ENCODE measurements around the gene NIPAL4.

The NIPAL4 gene

DNA sequence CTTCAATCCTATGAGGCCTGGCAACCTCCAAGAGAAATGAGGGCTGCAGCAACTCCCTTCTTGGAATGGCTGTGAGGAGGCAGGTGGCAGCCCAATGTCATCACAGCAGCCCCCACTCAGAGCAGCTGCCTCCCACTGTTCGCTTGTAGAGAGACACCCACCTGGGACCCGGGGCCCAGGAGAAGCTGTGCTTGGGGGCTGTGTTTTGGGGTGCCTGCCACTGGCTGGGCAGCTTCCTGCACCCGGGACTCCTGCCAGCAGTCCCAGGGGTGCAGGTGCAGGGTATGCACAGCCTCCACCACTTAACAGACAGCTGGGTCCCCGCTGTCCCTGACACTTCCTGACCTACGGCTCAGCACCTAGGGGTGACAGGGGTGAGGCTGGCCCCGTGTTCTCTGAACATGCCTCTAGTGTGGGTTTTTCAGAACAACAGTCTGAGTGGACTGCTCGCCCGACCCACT lies 26.2 kb downstream of the NIPAL4 start:
- FAIRE-seq = no peak

- no peak for FAIRE-seq
Measured at GRCh38 chr5:157486861-157487260, 26.8 kb downstream of the NIPAL4 start.

DNA sequence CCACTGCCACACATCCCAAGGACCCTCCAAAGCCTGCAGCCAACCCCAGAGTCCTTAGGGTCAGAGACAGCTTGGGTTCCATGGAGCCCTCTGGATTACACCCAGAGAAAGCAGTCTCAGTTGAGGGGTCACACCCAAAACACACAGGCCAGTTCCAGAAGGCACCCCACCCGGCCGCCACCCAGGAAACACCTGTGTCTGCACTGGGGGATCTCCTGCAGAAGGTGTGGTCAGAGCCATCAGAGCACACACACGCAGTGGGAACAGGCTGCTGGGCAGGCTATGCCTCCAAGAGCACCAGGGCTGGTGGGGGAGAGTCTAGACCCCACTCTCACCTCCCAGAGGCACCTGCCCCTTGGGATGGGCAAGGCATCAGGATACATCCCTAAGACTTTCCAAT lies 27.3 kb downstream of the NIPAL4 start:
- no peak for FAIRE-seq

GRCh38 chr5:157491471-157491995 lies 31.5 kb downstream of the NIPAL4 start:
- FAIRE-seq = no peak

DNA sequence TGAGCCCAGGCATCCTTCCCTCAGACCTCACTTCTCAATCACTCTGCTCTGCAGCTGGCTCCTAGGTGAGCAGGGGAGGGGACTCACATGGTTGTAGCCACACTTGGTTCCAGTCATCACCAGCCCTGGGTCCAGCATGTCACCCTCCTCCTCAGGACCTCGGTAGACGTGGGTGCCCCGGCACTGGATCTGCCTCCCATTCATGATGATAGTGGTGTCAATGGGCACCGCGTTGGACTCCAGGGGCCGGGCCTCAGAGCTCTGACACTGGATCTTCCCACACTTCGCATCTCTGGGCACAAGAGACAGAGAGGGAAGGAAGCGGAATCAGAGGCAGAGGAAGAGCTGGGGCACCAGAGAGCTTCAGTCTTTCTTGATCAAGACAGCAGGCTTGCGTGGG lies 32.9 kb downstream of the NIPAL4 start:
- FAIRE-seq = no peak

- no peak for FAIRE-seq
Measured at GRCh38 chr5:157494178-157494832, 34.3 kb downstream of the NIPAL4 start.

DNA sequence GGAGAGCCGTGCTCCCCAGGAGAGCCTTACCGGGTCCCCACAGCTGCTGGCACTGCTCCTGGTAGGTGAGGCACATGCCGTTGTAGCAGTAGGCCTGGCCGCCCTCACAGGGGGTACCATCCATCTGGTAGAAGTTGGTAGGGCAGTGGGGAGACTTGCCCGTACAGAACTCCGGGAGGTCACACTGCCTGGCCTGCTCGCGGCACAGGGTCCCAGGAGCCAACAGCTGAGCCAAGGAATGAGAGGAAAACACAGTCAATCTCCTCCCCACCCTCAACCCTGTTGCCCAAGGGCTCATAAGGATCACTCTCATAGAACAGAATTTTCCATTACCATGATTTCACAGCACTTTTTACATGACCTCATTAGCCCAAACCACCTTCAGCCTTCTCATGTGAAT lies 36.9 kb downstream of the NIPAL4 start:
- no peak for FAIRE-seq

DNA sequence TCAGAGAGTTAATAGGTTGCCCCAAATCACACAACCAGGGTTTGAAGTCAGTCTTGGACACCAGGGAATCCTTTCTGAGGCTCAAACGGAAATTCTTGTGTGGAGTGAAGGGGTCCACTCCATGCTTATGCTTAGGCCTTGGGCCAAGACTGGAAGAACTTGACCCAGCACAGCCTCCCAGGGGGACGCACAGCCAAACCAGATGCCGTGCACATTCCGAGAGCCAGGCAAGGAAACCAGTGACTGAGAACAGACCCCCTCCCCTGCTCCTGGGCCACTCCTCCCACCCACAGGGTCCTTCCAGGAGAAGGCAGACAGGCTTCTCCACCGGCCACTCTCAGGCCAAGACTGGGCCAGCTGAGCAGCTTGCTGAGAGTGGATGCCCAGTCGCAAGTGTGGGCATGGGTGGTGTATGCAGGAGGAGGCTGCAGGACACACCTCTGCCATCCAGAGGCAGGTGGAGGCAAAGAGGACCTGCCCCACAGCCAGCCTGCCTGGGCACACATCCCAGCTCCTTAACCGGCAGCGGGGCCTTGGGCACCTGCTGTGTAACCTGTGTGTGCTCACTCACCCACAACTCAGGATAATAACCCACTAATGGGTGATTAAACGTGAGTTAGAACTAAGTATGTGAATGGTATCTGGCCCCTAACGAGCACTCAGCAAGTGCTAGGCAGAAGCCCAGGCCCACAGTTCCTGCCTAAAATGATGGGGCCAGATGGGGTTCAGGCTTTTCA lies 38.0 kb downstream of the NIPAL4 start:
- no peak for FAIRE-seq

GRCh38 chr5:157502143-157502647 lies 42.2 kb downstream of the NIPAL4 start:
- no peak for FAIRE-seq

GRCh38 chr5:157504053-157504452 lies 44.0 kb downstream of the NIPAL4 start:
- no peak for FAIRE-seq

DNA sequence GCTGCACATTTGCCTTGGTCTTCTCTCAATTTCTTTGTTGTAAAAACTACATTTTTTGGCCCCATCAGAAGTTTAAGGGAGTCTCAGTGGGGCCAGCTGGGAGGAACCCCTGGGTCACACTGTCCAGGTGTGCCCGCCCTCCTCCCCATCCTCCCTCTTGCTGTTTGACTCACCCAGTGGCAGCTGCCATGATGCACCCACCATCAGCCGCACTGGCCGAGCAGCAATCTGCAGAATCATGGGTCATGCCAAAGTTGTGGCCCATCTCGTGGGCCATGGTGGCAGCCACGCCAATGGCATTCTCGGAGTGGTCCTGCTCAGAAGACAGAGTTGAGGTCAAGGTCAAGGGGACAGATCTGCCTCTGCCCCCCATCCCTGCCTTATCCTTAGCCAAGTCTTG lies 45.5 kb downstream of the NIPAL4 start:
- no peak for FAIRE-seq

DNA sequence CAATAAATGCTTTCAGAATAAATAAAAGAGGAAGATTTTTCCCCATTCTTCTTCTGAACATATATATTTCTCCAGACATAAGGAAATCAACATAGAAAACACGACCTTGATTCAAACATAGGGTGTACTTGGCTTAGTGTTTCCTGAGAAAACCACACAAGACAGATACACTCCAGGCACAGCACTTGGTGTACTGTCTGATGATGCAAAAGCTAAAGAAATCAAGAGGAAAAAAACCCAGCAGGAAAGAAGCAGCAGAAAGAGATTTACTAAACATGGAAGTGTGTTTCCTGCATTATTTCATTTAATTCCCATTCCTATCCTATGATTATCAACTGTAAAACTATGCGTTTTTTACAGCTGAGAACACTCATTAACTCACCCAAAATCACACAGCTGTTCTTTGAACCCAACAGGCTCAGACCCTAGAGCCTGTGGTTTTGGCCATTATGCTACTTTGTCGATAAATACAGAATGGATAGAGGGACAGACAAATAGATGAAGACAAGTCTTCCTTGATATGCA lies 46.1 kb downstream of the NIPAL4 start:
- no peak for FAIRE-seq

- FAIRE-seq = no peak
Measured at GRCh38 chr5:157506981-157507780, 47.2 kb downstream of the NIPAL4 start.

DNA sequence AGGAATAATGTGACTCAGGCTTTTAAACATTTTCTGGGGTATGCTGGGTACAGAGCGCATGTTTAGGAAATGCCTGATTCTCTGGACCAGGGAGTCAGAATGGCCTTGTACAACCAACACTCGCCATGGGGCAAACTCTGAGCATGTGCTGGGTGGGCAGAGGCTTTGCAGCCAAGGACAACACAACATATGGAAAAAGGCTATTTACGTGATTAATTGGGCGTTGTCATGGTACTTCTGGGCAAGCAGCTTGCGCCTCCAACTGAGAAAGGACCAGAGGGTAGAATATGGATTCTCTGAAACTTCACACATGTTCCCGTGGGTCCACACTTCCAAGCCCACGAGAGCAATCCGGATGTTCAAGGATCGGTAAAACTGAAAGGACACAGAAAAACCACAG lies 49.1 kb downstream of the NIPAL4 start:
- no peak for FAIRE-seq

DNA sequence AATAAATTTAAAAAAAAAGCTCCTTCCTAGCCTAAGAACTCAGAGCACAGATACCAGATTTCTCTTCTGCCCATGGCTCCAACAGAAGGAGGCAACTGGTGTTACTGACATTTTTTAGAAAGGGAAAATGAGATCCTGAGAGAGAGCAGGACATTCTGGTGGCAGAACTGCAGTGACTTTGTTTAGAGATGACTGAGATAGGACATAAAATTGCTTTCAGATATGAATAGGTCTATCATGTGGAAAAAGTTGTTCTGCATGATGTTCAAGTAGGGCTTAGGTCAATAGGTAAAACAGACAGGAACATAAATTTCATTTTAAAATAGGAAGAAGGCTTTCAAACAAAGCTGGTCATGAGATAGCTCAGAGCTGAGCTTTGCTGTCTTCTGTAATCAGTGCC lies 49.6 kb downstream of the NIPAL4 start:
- no peak for FAIRE-seq

DNA sequence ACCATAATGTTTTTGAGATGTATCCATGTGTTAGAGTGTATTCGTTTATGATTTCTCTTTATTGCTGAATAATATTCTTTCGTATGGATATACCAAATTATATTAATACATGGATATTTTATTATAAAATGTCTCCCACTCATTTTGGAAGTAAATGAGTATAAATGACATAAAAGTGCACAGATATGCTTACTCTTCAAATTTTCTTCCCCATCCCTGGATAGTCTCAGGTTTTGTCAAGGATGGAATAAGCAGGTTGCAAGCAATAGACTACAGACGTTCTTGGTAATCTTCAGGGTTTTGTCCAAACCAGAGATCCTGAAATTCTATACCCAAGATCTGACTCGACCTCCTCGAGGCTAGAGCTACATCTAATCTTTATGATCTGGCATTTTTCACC lies 50.7 kb downstream of the NIPAL4 start:
- no peak for FAIRE-seq

- no peak for FAIRE-seq
Measured at GRCh38 chr5:157511651-157512644, 51.9 kb downstream of the NIPAL4 start.

GRCh38 chr5:157513182-157513581 lies 53.2 kb downstream of the NIPAL4 start:
- FAIRE-seq = no peak

GRCh38 chr5:157514974-157515373 lies 55.0 kb downstream of the NIPAL4 start:
- no peak for FAIRE-seq

- FAIRE-seq = no peak
Measured at GRCh38 chr5:157516006-157516405, 56.0 kb downstream of the NIPAL4 start.

- FAIRE-seq = no peak
Measured at GRCh38 chr5:157516626-157517325, 56.8 kb downstream of the NIPAL4 start.
